Measurements from ENCODE around the gene TSFM. TPM values are rescaled to one million over a fixed set of nuclear protein-coding genes. Genes with fewer than 3 reads are reported as not detected.

The TSFM gene
- total RNA-seq, 1 experiment from 2014 or later = 53.2 TPM

- H3K79me2 ChIP-seq (ENCODE audit: insufficient read depth, low read length) = no peaks in the 10 kb centered on the region
- H2AFZ ChIP-seq (ENCODE audit: low read depth, low read length, poor library complexity, severe bottlenecking) = no peak overlapping the region
- H3K4me3 ChIP-seq (replicated peaks in 1 of 2; ENCODE audit: low read depth in 1 of 2, low read length in 2 of 2) = no peak overlapping the region
- DNase-seq (ENCODE audit: low read depth, low spot score) (no peak), ATAC-seq (no peak)
- H3K4me2 ChIP-seq (ENCODE audit: low read length) = no peak overlapping the region
- peaks cover 0 to 8% of the 10 kb centered on the region in 2 experiments; a peak in 3 of 4 replicates for H3K36me3 ChIP-seq (ENCODE audit: control insufficient read depth in 1 of 2, insufficient read depth in 2 of 2, low read length in 2 of 2)
- ChIA-PET POLR2A (no interaction called here), CTCF (no interaction called here), RAD21 (ENCODE audit: low non-redundant PET in 1 of 2, low total read pairs in 2 of 2, uncharacterized antibody in 2 of 2, unreplicated experiment in 2 of 2) (no interaction called here)
- no peaks in the 10 kb centered on the region for H3K9me2 ChIP-seq (ENCODE audit: insufficient read depth)
- intact Hi-C loops (cut with micrococcal nuclease) = no loop called here
- H3K27me3 ChIP-seq (ENCODE audit: insufficient read depth, low read length) = no peaks in the 10 kb centered on the region
- no peaks in the 10 kb centered on the region for H4K20me1 ChIP-seq (ENCODE audit: insufficient read depth)
- BruUV-seq (replicated peaks) = no TSS peak
- H3K4me1 ChIP-seq (ENCODE audit: control insufficient read depth in 1 of 2, insufficient read depth in 2 of 2, low read length in 2 of 2) = peaks cover 0 to 3% of the 10 kb centered on the region in 2 experiments; a peak in 1 of 4 replicates
- H3K9ac ChIP-seq (ENCODE audit: low read length) = no peak overlapping the region
- TF ChIP-seq YY1 (IDR thresholded peaks at IDR 0.05; ENCODE audit: extremely low read depth, insufficient replicate concordance, low read depth, low read length) (no peak), REST (IDR thresholded peaks at IDR 0.05; ENCODE audit: low read depth) (no peak), SRF (IDR thresholded peaks at IDR 0.05; ENCODE audit: low read depth) (no peak)
- H3K27ac ChIP-seq (ENCODE audit: low read depth, low read length) = no peak overlapping the region
- H3K9me3 ChIP-seq (ENCODE audit: control insufficient read depth in 1 of 2, insufficient read depth in 1 of 2, low read depth in 1 of 2, low read length in 2 of 2) = no peaks in the 10 kb centered on the region
These were observed 46.4 kb upstream of the TSFM start for GRCh38 chr12:57735952-57736740.
